A549 (cell line): ENCODE results near the gene TSGA10.

Source experiments
- CEBPB ChIP-seq, 2 experiments: fragments of >200 bp in 1 of 2; sonication (Bioruptor Twin) in 1 of 2; formaldehyde crosslinking in 1 of 2; IDR thresholded peaks; 2 replicates each; pipeline ENCODE4 v1.6.1; 2012 to 2016
- CTCF ChIP-seq: fragments of >200 bp; sonication (Bioruptor Twin); formaldehyde crosslinking; IDR thresholded peaks from 3 replicates; pipeline ENCODE4 v1.5.1; 2016
- POLR2A ChIP-seq: IDR thresholded peaks from 2 replicates; pipeline ENCODE4 v1.6.1; 2012; ENCODE audit warnings: mild to moderate bottlenecking, low read length
- TF ChIP-seq, protein P1 (sequence below): IDR thresholded peaks from 2 replicates; pipeline ENCODE4 v1.6.1; 2012

- TF ChIP-seq POLR2A (no peak), CTCF (no peak), CEBPB (IDR thresholded peaks at IDR 0.05) (no peak)
- TF ChIP-seq, protein P1, sequence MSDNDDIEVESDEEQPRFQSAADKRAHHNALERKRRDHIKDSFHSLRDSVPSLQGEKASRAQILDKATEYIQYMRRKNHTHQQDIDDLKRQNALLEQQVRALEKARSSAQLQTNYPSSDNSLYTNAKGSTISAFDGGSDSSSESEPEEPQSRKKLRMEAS = no peak
Observed at GRCh38 chr2:99111945-99112344, 42.8 kb downstream of the TSGA10 start.
